ENCODE data around the gene LRCH1. TPM values are rescaled to one million over a fixed set of nuclear protein-coding genes. Genes with fewer than 3 reads are reported as not detected.

Gene LRCH1
- total and polyA plus RNA-seq, 2 experiments from 2014 or later, result 3.9 to 9.2 TPM

DNA sequence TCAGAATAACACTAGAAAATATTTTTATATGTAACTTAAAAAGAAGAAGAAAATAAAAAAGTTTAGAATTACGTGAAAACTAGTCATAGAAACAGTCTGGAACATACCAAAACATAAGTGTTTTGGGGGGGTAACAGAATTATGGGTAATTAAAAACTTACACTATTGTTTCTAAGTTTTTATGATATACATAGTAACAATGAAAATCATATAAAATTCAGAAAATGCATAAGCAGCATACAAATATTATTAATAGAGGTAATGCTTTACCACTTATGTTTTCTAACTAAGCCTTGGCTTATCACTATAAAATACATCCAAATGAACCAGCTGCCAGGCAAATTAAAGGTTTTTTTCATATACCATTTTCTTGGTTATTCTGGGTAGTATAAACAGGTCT, 229.1 kb downstream of the LRCH1 start:
- TF ChIP-seq NANOG (IDR thresholded peaks at IDR 0.05; ENCODE audit: borderline replicate concordance), result no peak
- no peak for TF ChIP-seq CREB1 (CRISPR knock-in tag; IDR thresholded peaks at IDR 0.05; ENCODE audit: low read depth)
- no peak for TF ChIP-seq EZH2phosphoT487 (IDR thresholded peaks at IDR 0.05; ENCODE audit: unreplicated experiment)
- TF ChIP-seq, protein P1, sequence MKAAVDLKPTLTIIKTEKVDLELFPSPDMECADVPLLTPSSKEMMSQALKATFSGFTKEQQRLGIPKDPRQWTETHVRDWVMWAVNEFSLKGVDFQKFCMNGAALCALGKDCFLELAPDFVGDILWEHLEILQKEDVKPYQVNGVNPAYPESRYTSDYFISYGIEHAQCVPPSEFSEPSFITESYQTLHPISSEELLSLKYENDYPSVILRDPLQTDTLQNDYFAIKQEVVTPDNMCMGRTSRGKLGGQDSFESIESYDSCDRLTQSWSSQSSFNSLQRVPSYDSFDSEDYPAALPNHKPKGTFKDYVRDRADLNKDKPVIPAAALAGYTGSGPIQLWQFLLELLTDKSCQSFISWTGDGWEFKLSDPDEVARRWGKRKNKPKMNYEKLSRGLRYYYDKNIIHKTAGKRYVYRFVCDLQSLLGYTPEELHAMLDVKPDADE (IDR thresholded peaks at IDR 0.05), result no peak
- TF ChIP-seq STAT1 (IDR thresholded peaks at IDR 0.05; ENCODE audit: unreplicated experiment), result no peak
- TF ChIP-seq, protein P2, sequence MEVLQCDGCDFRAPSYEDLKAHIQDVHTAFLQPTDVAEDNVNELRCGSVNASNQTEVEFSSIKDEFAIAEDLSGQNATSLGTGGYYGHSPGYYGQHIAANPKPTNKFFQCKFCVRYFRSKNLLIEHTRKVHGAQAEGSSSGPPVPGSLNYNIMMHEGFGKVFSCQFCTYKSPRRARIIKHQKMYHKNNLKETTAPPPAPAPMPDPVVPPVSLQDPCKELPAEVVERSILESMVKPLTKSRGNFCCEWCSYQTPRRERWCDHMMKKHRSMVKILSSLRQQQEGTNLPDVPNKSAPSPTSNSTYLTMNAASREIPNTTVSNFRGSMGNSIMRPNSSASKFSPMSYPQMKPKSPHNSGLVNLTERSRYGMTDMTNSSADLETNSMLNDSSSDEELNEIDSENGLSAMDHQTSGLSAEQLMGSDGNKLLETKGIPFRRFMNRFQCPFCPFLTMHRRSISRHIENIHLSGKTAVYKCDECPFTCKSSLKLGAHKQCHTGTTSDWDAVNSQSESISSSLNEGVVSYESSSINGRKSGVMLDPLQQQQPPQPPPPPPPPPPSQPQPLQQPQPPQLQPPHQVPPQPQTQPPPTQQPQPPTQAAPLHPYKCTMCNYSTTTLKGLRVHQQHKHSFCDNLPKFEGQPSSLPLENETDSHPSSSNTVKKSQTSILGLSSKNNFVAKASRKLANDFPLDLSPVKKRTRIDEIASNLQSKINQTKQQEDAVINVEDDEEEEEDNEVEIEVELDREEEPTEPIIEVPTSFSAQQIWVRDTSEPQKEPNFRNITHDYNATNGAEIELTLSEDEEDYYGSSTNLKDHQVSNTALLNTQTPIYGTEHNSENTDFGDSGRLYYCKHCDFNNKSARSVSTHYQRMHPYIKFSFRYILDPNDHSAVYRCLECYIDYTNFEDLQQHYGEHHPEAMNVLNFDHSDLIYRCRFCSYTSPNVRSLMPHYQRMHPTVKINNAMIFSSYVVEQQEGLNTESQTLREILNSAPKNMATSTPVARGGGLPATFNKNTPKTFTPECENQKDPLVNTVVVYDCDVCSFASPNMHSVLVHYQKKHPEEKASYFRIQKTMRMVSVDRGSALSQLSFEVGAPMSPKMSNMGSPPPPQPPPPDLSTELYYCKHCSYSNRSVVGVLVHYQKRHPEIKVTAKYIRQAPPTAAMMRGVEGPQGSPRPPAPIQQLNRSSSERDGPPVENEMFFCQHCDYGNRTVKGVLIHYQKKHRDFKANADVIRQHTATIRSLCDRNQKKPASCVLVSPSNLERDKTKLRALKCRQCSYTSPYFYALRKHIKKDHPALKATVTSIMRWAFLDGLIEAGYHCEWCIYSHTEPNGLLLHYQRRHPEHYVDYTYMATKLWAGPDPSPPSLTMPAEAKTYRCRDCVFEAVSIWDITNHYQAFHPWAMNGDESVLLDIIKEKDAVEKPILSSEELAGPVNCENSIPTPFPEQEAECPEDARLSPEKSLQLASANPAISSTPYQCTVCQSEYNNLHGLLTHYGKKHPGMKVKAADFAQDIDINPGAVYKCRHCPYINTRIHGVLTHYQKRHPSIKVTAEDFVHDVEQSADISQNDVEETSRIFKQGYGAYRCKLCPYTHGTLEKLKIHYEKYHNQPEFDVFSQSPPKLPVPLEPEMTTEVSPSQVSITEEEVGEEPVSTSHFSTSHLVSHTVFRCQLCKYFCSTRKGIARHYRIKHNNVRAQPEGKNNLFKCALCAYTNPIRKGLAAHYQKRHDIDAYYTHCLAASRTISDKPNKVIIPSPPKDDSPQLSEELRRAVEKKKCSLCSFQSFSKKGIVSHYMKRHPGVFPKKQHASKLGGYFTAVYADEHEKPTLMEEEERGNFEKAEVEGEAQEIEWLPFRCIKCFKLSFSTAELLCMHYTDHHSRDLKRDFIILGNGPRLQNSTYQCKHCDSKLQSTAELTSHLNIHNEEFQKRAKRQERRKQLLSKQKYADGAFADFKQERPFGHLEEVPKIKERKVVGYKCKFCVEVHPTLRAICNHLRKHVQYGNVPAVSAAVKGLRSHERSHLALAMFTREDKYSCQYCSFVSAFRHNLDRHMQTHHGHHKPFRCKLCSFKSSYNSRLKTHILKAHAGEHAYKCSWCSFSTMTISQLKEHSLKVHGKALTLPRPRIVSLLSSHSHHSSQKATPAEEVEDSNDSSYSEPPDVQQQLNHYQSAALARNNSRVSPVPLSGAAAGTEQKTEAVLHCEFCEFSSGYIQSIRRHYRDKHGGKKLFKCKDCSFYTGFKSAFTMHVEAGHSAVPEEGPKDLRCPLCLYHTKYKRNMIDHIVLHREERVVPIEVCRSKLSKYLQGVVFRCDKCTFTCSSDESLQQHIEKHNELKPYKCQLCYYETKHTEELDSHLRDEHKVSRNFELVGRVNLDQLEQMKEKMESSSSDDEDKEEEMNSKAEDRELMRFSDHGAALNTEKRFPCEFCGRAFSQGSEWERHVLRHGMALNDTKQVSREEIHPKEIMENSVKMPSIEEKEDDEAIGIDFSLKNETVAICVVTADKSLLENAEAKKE (CRISPR knock-in tag; IDR thresholded peaks at IDR 0.05), result no peak
- TF ChIP-seq ZNF331 (CRISPR knock-in tag; IDR thresholded peaks at IDR 0.05; ENCODE audit: low read depth), result no peak
- TF ChIP-seq, protein P3, sequence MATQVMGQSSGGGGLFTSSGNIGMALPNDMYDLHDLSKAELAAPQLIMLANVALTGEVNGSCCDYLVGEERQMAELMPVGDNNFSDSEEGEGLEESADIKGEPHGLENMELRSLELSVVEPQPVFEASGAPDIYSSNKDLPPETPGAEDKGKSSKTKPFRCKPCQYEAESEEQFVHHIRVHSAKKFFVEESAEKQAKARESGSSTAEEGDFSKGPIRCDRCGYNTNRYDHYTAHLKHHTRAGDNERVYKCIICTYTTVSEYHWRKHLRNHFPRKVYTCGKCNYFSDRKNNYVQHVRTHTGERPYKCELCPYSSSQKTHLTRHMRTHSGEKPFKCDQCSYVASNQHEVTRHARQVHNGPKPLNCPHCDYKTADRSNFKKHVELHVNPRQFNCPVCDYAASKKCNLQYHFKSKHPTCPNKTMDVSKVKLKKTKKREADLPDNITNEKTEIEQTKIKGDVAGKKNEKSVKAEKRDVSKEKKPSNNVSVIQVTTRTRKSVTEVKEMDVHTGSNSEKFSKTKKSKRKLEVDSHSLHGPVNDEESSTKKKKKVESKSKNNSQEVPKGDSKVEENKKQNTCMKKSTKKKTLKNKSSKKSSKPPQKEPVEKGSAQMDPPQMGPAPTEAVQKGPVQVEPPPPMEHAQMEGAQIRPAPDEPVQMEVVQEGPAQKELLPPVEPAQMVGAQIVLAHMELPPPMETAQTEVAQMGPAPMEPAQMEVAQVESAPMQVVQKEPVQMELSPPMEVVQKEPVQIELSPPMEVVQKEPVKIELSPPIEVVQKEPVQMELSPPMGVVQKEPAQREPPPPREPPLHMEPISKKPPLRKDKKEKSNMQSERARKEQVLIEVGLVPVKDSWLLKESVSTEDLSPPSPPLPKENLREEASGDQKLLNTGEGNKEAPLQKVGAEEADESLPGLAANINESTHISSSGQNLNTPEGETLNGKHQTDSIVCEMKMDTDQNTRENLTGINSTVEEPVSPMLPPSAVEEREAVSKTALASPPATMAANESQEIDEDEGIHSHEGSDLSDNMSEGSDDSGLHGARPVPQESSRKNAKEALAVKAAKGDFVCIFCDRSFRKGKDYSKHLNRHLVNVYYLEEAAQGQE (IDR thresholded peaks at IDR 0.05; ENCODE audit: unreplicated experiment), result no peak
- no peak for TF ChIP-seq ZNF114 (CRISPR knock-in tag; IDR thresholded peaks at IDR 0.05)
- no peak overlapping the region for H3K27ac ChIP-seq (ENCODE audit: low read depth)
- DNase-seq (ENCODE audit: low spot score) (no peak), ATAC-seq (no peak)
- no peaks in the 10 kb centered on the region for H3K4me1 Mint-ChIP-seq
- H3K9me3 Mint-ChIP-seq, result no peaks in the 10 kb centered on the region
- H3K4me1 ChIP-seq (ENCODE audit: insufficient read depth), result no peaks in the 10 kb centered on the region
- H3K9me2 ChIP-seq (ENCODE audit: insufficient read depth), result no peaks in the 10 kb centered on the region
- H3F3A ChIP-seq (replicated peaks; ENCODE audit: low read depth), result no peaks in the 10 kb centered on the region
- H3K4me2 ChIP-seq, result no peak overlapping the region
- no peaks in the 10 kb centered on the region for H3K79me2 ChIP-seq (replicated peaks; ENCODE audit: insufficient read depth)
- peaks cover 35% of the 10 kb centered on the region; the same call in 2 of the 3 replicates for H3K36me3 Mint-ChIP-seq (ENCODE audit: low read depth)
- no peaks in the 10 kb centered on the region for H3K27me3 Mint-ChIP-seq (ENCODE audit: insufficient read depth, low read depth, poor library complexity)
- H3K4me3 Mint-ChIP-seq, result no peak overlapping the region
- H3K27ac Mint-ChIP-seq, result no peak overlapping the region
- H3K27me3 ChIP-seq (ENCODE audit: insufficient read depth), result no peaks in the 10 kb centered on the region
- H4K20me1 ChIP-seq (replicated peaks; ENCODE audit: insufficient read depth), result 0 out of 2 replicates have a peak, but pooled peaks cover 2% of the 10 kb centered on the region
- no peak overlapping the region for H2AFZ ChIP-seq
- H3K4me3 ChIP-seq, result no peak overlapping the region
- peaks cover 9% of the 10 kb centered on the region; the same call in 1 of the 2 replicates for H3K36me3 ChIP-seq (ENCODE audit: insufficient read depth)
